GM12878 (cell line): ENCODE results near the gene DUSP7. TPM values are rescaled to one million over a fixed set of nuclear protein-coding genes. Genes with fewer than 3 reads are reported as not detected.
A peak's percentile ranks its signal among the peaks of the same experiment; 100 is the strongest.

Source experiments
- ATAC-seq: fragments of 200-7000 bp; cut with Tn5 transposase; 3 replicates; pipeline ENCODE4 v1.9.1; 2020; ENCODE audit warnings: mild to moderate bottlenecking, moderate library complexity
- BruUV-seq: library from RNA; stranded (reverse); fragments of 400-500 nt; replicated peaks from 2 replicates; lab custom pipeline; 2021; lab: Mats Ljungman, UMichigan
- CTCF ChIA-PET: fragments of 300-600 bp; sonication (Branson Sonifier 250); formaldehyde crosslinking; extraction: SDS; loops from one replicate; lab custom pipeline; 2021; ENCODE audit warnings: inconsistent platforms; lab: Yijun Ruan, JAX
- POLR2A ChIA-PET: fragments of 350-600 bp; formaldehyde crosslinking; extraction: SDS; loops from one replicate; lab custom pipeline; 2021; ENCODE audit warnings: inconsistent platforms; lab: Charles Lee
- RAD21 ChIA-PET: fragments of 300-600 bp; sonication (Branson Sonifier 250); formaldehyde crosslinking; loops from one replicate; lab custom pipeline; 2023; ENCODE audit warnings: antibody characterized with exemption; ENCODE audit not compliant: unreplicated experiment; lab: Charles Lee
- SMC1A ChIA-PET: fragments of 300-600 bp; sonication (Branson Sonifier 250); formaldehyde crosslinking; loops from one replicate; lab custom pipeline; 2023; ENCODE audit not compliant: unreplicated experiment, uncharacterized antibody; lab: Charles Lee
- DNase-seq: peaks from one replicate; pipeline ENCODE4 v3.0.0-alpha.2; 2011; ENCODE audit warnings: low read depth, low spot score
- FAIRE-seq: peaks from 3 replicates; lab custom pipeline; 2011; peaks lifted over from hg19 to GRCh38; lab: Jason Lieb, UNC
- H2AFZ ChIP-seq: 2 replicates; pipeline ENCODE4 v1.6.0; 2011; ENCODE audit warnings: low read depth, low read length, control low read depth; ENCODE audit not compliant: control insufficient read depth
- H3K27ac ChIP-seq: 2 replicates; pipeline ENCODE4 v1.5.1; 2011; ENCODE audit warnings: control low read depth; ENCODE audit not compliant: control insufficient read depth, insufficient read depth
- H3K27me3 ChIP-seq, 2 experiments: replicated peaks in 1 of 2; 2 replicates each; pipeline versions ENCODE4 v1.6.0 to v1.6.1; 2011; ENCODE audit warnings: low read length in 1 of 2; ENCODE audit not compliant: control insufficient read depth in 2 of 2, insufficient read depth in 2 of 2
- H3K36me3 ChIP-seq, 2 experiments: 2 replicates each; pipeline ENCODE4 v1.5.1; 2011; ENCODE audit warnings: low read length in 1 of 2; ENCODE audit not compliant: control insufficient read depth in 2 of 2, insufficient read depth in 2 of 2
- H3K4me1 ChIP-seq: 2 replicates; pipeline ENCODE4 v1.6.1; 2011; ENCODE audit warnings: mild to moderate bottlenecking, low read length, moderate library complexity, mixed read lengths; ENCODE audit not compliant: control insufficient read depth, insufficient read depth
- H3K4me2 ChIP-seq: 2 replicates; pipeline ENCODE4 v1.6.0; 2011; ENCODE audit warnings: control low read depth; ENCODE audit not compliant: control insufficient read depth, insufficient read depth
- H3K4me3 ChIP-seq: fragments of 200-600 bp; sonication (generic); 2 replicates; pipeline ENCODE4 v1.5.1; 2016
- H3K79me2 ChIP-seq: 2 replicates; pipeline ENCODE4 v1.6.0; 2011; ENCODE audit warnings: low read length; ENCODE audit not compliant: control insufficient read depth, insufficient read depth
- H3K9ac ChIP-seq: 2 replicates; pipeline ENCODE4 v1.8.0; 2011; ENCODE audit warnings: low read length, control low read depth, mixed read lengths; ENCODE audit not compliant: control insufficient read depth, insufficient read depth
- H3K9me3 ChIP-seq: replicated peaks from 3 replicates; pipeline ENCODE4 v1.5.1; 2011; ENCODE audit warnings: mild to moderate bottlenecking, low read length; ENCODE audit not compliant: control insufficient read depth, insufficient read depth
- H4K20me1 ChIP-seq: 2 replicates; pipeline ENCODE4 v1.6.0; 2011; ENCODE audit not compliant: control insufficient read depth, insufficient read depth
- CBFB ChIP-seq: IDR thresholded peaks from 2 replicates; pipeline ENCODE4 v1.6.1; 2016; ENCODE audit warnings: antibody characterized with exemption, low read depth
- GABPA ChIP-seq: IDR thresholded peaks from 2 replicates; pipeline ENCODE4 v1.6.1; 2014; ENCODE audit warnings: antibody characterized with exemption, low read depth, mild to moderate bottlenecking, inconsistent platforms
- HDAC2 ChIP-seq: fragments of 200-600 bp; sonication (generic); IDR thresholded peaks from 2 replicates; pipeline ENCODE4 v1.6.1; 2017
- NR2F1 ChIP-seq: fragments of 450-650 bp; conservative IDR thresholded peaks from 2 replicates; pipeline ENCODE4 v1.6.1; 2017; ENCODE audit warnings: mild to moderate bottlenecking
- WGBS: methylation state at CpG from one replicate; pipeline ENCODE4 v1.1.6; 2016; ENCODE audit warnings: low lambda C conversion rate; ENCODE audit not compliant: insufficient replicate concordance, insufficient coverage; ENCODE audit errors: missing lambda C conversion rate; 5-methylcytosine and 5-hydroxymethylcytosine counted together
- in situ Hi-C: fragments of 300-500 bp; cut with MboI; formaldehyde crosslinking; loops from 9 replicates; pipeline ENCODE4 v1.14.3; 2018; ENCODE audit warnings: mixed read lengths
- intact Hi-C: fragments of 100-400 bp; cut with micrococcal nuclease; formaldehyde crosslinking; loops from one replicate; pipeline ENCODE4 v1.14.2; 2022; ENCODE audit not compliant: unreplicated experiment
- polyA plus RNA-seq, 11 experiments: library from polyadenylated mRNA; depleted of rRNA in 4 of 11; unstranded in 6 of 11; stranded (reverse) in 5 of 11; fragments of >200 nt; fragmentation: Nextera tagmentation in 4 of 11; fragmentation: Illumina TruSeq in 1 of 11; extraction: Ambion mirVana in 4 of 11; extraction: Trizol in 1 of 11; gene quantifications; 1 replicate in 1 of 11; 2 replicates in 10 of 11; pipeline versions ENCODE4 v1.2.1 to v1.2.3, GENCODE V29; 2011 to 2016; ENCODE audit warnings: inconsistent platforms in 2 of 11, missing spikeins in 2 of 11, low read depth in 1 of 11
- total RNA-seq, 4 experiments: library from RNA; depleted of rRNA in 3 of 4; stranded (reverse); fragments of >200 nt in 3 of 4; fragmentation: Illumina TruSeq in 1 of 4; extraction: Trizol in 1 of 4; gene quantifications; 2 replicates each; pipeline versions ENCODE4 v1.2.1 to v1.2.3, GENCODE V29; 2013 to 2021
- TF ChIP-seq, protein P1 (sequence below): IDR thresholded peaks from 2 replicates; pipeline ENCODE4 v1.6.1; 2012; ENCODE audit warnings: improper control_type of control experiment, low read depth, low read length; ENCODE audit not compliant: insufficient replicate concordance
- TF ChIP-seq, protein P2 (sequence below): IDR thresholded peaks from 2 replicates; pipeline ENCODE4 v1.6.1; 2011; ENCODE audit warnings: borderline replicate concordance, low read depth, mild to moderate bottlenecking, moderate library complexity, mixed read lengths, low read length; ENCODE audit not compliant: insufficient read depth; ENCODE audit errors: extremely low read length

Gene DUSP7
- total and polyA plus RNA-seq, 10 of the 15 experiments (the other 5 are each of a cell fraction or from before 2014, with no cell fraction given), result 0.73 to 17.0 (median 7.9) TPM

DNA sequence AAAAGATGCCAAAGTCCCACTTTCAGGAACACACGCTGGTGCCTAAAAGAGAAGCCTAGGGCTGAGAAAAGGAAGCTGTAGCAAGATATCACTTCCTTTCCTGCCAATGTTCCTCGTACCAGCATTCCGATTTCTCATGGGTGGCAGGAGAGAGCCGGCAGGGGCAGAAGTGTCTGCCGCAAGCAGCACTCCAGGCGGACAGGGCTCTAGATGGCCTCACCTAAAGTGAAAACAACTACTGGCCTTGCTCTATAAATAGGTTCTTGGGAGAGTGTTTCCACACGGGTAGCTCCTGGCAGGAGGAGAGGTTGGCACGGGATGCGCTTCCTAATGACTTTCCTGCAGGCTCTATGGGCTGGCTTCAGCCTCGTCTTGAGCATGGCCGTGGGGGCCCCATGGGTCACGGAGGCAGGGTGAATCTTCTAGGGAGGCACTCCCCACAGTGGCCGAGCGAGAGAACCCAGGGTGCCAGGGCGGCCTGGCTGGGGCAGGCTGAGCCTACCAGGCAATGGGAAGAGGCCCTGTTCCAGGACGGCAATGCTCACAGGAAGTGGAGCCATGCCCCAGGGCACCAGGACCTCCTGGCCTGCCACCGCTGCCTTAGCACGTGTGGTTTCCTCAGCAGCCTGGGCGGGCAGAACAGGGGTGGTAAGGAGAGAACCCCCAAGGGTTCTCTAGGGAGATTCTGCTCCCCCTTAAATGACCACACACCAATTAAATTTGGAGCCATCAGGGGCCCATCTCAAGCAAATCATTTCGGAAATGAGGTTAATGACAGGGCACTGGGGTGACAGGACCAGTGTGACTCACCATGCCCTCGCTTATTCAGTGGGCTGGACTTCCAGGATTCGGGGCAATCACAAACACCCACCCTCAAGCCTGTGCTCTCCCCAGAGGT lies 14.6 kb upstream of the DUSP7 start:
- Histone ChIP-seq H3K79me2 (no peaks in the 10 kb centered on the region), H3K27ac (no peak overlapping the region), H3K36me3 (peaks cover 0 to 3% of the 10 kb centered on the region in 2 experiments; a peak in 3 of 4 replicates), H4K20me1 (no peaks in the 10 kb centered on the region), H3K9me3 (no peaks in the 10 kb centered on the region)
- in situ Hi-C loops, result no loop called here
- POLR2A ChIA-PET, result no interaction called here
- 0 out of 3 replicates have a peak, but pooled peaks have one; percentile 18 for ATAC-seq
- no peak for FAIRE-seq
- SMC1A ChIA-PET, result no interaction called here
- RAD21 ChIA-PET, result no interaction called here
- 64% methylated on average over 22 of the region's 22 CpGs for WGBS
- CTCF ChIA-PET, result interaction anchor here (0.8 kb wide), 1 partner anchor 52 kb away, joined by 3 read pairs; no protein-coding TSS in a partner anchor
- BruUV-seq, result no TSS peak
- no peak for DNase-seq
- TF ChIP-seq GABPA, result no peak
- TF ChIP-seq NR2F1, result 0 out of 2 replicates have a peak, but pooled peaks have one; percentile 36
- TF ChIP-seq, all 136 proteins: peak for 1
- Histone ChIP-seq H3K27me3 (no peaks in the 10 kb centered on the region), H3K4me2 (no peak overlapping the region), H3K9ac (no peak overlapping the region), H3K4me3 (no peak overlapping the region), H3K4me1 (no peaks in the 10 kb centered on the region), H2AFZ (no peak overlapping the region)
- intact Hi-C loops, result no loop called here

DNA sequence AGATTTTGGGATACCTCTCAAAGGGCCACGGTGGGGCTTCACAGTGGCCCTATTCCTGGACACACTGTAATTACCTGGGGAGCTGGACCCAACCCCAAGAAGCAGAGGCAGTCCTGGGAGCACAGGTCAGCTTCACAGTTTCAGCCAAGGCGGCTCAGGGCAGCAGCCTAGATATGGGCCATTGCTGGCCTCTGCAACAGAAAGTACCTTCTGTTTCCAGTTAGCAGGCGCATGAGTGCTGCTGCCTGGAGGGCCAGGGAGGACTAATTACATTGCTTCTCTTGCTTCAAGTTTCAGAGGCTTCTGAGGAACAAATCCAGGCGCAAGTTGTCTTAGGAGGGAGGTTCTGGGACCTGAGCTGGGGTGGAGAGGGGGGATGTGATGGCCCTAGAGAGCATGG lies 13.5 kb upstream of the DUSP7 start:
- H3K36me3 ChIP-seq, result peaks cover 0 to 1% of the 10 kb centered on the region in 2 experiments; a peak in 3 of 4 replicates
- ATAC-seq (no peak), DNase-seq (no peak), FAIRE-seq (no peak)
- 97% methylated on average over 4 of the region's 4 CpGs for WGBS
- H3K79me2 ChIP-seq, result no peaks in the 10 kb centered on the region
- CTCF ChIA-PET, result no interaction called here
- SMC1A ChIA-PET, result interaction anchor here (1.0 kb wide), 1 partner anchor 41 kb away, joined by 3 read pairs; no protein-coding TSS in a partner anchor
- TF ChIP-seq HDAC2 (no peak), CBFB (no peak)
- TF ChIP-seq, protein P1, sequence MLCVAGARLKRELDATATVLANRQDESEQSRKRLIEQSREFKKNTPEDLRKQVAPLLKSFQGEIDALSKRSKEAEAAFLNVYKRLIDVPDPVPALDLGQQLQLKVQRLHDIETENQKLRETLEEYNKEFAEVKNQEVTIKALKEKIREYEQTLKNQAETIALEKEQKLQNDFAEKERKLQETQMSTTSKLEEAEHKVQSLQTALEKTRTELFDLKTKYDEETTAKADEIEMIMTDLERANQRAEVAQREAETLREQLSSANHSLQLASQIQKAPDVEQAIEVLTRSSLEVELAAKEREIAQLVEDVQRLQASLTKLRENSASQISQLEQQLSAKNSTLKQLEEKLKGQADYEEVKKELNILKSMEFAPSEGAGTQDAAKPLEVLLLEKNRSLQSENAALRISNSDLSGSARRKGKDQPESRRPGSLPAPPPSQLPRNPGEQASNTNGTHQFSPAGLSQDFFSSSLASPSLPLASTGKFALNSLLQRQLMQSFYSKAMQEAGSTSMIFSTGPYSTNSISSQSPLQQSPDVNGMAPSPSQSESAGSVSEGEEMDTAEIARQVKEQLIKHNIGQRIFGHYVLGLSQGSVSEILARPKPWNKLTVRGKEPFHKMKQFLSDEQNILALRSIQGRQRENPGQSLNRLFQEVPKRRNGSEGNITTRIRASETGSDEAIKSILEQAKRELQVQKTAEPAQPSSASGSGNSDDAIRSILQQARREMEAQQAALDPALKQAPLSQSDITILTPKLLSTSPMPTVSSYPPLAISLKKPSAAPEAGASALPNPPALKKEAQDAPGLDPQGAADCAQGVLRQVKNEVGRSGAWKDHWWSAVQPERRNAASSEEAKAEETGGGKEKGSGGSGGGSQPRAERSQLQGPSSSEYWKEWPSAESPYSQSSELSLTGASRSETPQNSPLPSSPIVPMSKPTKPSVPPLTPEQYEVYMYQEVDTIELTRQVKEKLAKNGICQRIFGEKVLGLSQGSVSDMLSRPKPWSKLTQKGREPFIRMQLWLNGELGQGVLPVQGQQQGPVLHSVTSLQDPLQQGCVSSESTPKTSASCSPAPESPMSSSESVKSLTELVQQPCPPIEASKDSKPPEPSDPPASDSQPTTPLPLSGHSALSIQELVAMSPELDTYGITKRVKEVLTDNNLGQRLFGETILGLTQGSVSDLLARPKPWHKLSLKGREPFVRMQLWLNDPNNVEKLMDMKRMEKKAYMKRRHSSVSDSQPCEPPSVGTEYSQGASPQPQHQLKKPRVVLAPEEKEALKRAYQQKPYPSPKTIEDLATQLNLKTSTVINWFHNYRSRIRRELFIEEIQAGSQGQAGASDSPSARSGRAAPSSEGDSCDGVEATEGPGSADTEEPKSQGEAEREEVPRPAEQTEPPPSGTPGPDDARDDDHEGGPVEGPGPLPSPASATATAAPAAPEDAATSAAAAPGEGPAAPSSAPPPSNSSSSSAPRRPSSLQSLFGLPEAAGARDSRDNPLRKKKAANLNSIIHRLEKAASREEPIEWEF, result no peak
- TF ChIP-seq, protein P2, sequence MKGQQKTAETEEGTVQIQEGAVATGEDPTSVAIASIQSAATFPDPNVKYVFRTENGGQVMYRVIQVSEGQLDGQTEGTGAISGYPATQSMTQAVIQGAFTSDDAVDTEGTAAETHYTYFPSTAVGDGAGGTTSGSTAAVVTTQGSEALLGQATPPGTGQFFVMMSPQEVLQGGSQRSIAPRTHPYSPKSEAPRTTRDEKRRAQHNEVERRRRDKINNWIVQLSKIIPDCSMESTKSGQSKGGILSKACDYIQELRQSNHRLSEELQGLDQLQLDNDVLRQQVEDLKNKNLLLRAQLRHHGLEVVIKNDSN, result no peak
- no peak overlapping the region for H2AFZ ChIP-seq
- H3K4me3 ChIP-seq, result no peak overlapping the region
- H3K9ac ChIP-seq, result no peak overlapping the region
- POLR2A ChIA-PET, result no interaction called here
- in situ Hi-C loops, result no loop called here
- no TSS peak for BruUV-seq
- H3K4me1 ChIP-seq, result no peaks in the 10 kb centered on the region
- RAD21 ChIA-PET, result no interaction called here
- intact Hi-C loops, result no loop called here
- H3K9me3 ChIP-seq, result no peaks in the 10 kb centered on the region
- no peak overlapping the region for H3K27ac ChIP-seq
- H3K4me2 ChIP-seq, result no peak overlapping the region
- no peaks in the 10 kb centered on the region for H3K27me3 ChIP-seq
- no peaks in the 10 kb centered on the region for H4K20me1 ChIP-seq
